Mesothelial cell of epicardium (in vitro differentiated cells): Measurements from ENCODE around the gene TCF3. TPM values are rescaled to one million over a fixed set of nuclear protein-coding genes. Genes with fewer than 3 reads are reported as not detected.

Experiments
- DNase-seq, 2 experiments: peaks; one replicate each; pipeline ENCODE4 v3.0.0; 2021; ENCODE audit warnings: low spot score in 2 of 2; ENCODE audit not compliant: unreplicated experiment in 2 of 2
- H3K27ac Mint-ChIP-seq: 2 replicates; pipeline ENCODE4 v1.8.0; 2021; ENCODE audit warnings: mixed read lengths
- H3K27me3 Mint-ChIP-seq: 2 replicates; pipeline ENCODE4 v1.8.0; 2021; ENCODE audit warnings: low read depth, mixed read lengths
- H3K36me3 Mint-ChIP-seq: 2 replicates; pipeline ENCODE4 v1.8.0; 2021; ENCODE audit warnings: mixed read lengths
- H3K4me1 Mint-ChIP-seq: 2 replicates; pipeline ENCODE4 v1.8.0; 2021; ENCODE audit warnings: mixed read lengths
- H3K4me3 Mint-ChIP-seq: 2 replicates; pipeline ENCODE4 v1.8.0; 2021; ENCODE audit warnings: mild to moderate bottlenecking, moderate library complexity, mixed read lengths
- H3K9me3 Mint-ChIP-seq: 2 replicates; pipeline ENCODE4 v1.8.0; 2021; ENCODE audit warnings: mixed read lengths
- total RNA-seq: library from RNA; stranded (reverse); gene quantifications from 3 replicates; pipeline ENCODE4 v1.2.1, GENCODE V29; 2021
- TF ChIP-seq, protein P1 (sequence below): fragments of 200-600 bp; sonication (generic); IDR thresholded peaks from one replicate; pipeline ENCODE4 v1.5.0; 2021; ENCODE audit warnings: antibody characterized with exemption; ENCODE audit not compliant: unreplicated experiment

TCF3 gene
- total RNA-seq, 1 donor from 2014 or later: 227 TPM

DNA sequence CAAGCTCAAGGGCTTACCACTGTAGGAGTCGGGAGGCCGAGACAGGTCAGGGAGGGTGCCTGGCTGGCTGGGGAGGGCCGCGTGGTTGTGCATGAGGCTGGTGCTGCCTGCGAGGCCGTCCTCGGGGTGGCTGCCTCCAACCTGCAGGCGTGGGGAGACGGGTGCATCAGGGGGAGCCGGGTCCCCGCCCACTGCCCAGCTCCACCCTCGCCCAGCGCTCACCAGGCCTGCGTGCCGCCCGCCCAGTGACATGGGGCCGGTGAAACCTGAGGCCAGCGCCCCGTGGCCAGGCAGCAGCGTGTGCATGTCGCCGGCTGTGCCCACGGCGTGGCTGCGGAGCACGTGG is 33.3 kb downstream of the TCF3 start:
- H3K27ac Mint-ChIP-seq: no peak overlapping the region
- peaks cover 5% of the 10 kb centered on the region for H3K4me1 Mint-ChIP-seq
- H3K36me3 Mint-ChIP-seq: peaks cover 41% of the 10 kb centered on the region
- no peak overlapping the region for H3K4me3 Mint-ChIP-seq
- DNase-seq: no peak
- no peaks in the 10 kb centered on the region for H3K9me3 Mint-ChIP-seq
- TF ChIP-seq, protein P1, sequence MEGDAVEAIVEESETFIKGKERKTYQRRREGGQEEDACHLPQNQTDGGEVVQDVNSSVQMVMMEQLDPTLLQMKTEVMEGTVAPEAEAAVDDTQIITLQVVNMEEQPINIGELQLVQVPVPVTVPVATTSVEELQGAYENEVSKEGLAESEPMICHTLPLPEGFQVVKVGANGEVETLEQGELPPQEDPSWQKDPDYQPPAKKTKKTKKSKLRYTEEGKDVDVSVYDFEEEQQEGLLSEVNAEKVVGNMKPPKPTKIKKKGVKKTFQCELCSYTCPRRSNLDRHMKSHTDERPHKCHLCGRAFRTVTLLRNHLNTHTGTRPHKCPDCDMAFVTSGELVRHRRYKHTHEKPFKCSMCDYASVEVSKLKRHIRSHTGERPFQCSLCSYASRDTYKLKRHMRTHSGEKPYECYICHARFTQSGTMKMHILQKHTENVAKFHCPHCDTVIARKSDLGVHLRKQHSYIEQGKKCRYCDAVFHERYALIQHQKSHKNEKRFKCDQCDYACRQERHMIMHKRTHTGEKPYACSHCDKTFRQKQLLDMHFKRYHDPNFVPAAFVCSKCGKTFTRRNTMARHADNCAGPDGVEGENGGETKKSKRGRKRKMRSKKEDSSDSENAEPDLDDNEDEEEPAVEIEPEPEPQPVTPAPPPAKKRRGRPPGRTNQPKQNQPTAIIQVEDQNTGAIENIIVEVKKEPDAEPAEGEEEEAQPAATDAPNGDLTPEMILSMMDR: no peak
- H3K27me3 Mint-ChIP-seq: no peaks in the 10 kb centered on the region

DNA sequence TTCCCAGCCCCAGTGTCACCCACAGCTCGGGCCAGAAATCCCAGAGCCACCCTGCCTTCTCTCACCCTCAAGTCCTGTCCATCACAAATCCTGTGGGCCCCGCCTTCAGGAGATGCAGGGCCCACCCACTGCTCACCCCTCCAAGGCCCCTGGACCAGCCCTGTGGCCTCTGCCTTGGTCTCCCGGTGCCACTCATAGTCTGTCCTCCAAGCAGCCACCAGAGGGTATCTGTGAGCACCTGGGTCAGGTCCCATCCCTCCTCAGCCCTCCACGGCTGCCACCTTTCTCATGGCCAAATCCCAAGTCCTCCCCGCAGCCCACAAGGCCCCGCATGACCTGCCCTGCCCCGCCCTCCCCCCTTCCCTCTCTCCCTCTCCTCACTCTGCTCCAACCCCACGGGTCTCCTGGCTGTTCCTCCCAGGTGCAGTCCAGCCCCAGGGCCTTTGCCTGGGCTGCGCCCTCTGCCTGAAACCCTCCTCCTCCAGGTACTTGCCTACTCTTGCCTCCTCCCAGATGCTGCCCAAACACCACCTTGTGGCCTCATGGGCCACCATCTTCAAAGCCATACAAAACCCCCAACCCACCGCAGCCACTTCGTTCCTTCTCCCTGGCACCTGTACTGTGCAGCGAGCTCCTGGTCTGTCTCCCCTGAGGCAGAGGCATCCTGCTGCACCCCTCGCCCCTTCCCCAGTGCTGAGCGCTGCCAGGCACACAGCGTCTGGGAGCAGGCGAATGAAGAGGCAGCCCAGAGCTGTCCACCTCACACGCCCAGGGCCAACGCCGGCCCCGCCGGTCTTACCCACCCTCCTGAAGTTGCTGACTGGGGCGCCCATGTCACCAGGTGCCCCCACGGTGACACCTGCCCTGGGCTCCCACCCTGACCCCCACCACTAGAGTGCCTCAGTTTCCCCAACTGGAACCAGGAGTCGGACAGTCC is 34.0 kb downstream of the TCF3 start:
- TF ChIP-seq, protein P1: no peak
- Mint-ChIP-seq H3K36me3 (peaks cover 44% of the 10 kb centered on the region), H3K27ac (no peak overlapping the region), H3K4me3 (no peak overlapping the region), H3K9me3 (no peaks in the 10 kb centered on the region), H3K27me3 (no peaks in the 10 kb centered on the region), H3K4me1 (peaks cover 5% of the 10 kb centered on the region)
- DNase-seq: no peak

DNA sequence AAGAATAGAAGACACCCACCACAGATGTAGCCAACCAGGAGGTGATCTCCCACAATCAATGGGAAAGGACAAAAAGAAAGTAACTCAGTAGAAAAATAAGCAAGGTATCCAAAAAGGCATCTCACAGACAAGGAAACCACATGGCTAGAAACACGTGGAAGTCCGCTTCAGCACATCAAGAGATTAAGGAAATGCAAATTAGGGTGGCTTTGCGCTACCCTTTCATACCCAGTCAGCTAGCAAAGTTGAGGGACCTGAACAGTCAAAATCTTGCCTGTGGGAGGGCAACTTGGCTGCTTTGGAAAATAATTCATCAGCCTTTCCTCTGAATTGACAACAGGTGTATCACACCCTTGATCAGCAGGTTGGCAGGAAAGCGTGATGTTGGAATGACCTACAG is 35.5 kb downstream of the TCF3 start:
- peaks cover 42% of the 10 kb centered on the region for H3K36me3 Mint-ChIP-seq

DNA sequence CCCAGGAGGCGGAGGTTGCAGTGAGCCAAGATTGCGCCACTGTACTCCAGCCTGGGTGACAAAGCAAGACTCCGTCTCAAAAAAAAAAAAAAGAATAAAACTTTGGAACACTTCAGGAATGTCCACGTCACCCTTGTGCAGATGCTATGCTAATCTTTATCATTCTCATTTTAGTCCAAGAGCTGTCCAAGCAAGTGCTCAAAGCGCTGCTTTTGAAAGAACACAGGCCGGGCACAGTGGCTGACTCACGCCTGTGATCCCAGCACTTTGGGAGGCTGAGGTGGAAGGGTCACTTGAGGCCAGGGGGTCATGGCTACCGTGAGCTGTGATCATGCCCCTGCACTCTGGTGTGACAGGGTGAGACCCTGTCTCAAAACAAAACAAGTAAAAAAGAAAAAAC is 36.0 kb downstream of the TCF3 start:
- Mint-ChIP-seq H3K4me3 (no peak overlapping the region), H3K27me3 (no peaks in the 10 kb centered on the region), H3K9me3 (no peaks in the 10 kb centered on the region), H3K27ac (no peak overlapping the region), H3K36me3 (peaks cover 42% of the 10 kb centered on the region), H3K4me1 (no peaks in the 10 kb centered on the region)
- TF ChIP-seq, protein P1: no peak
- no peak for DNase-seq

More for the DNA sequence above, 35.5 kb downstream of the TCF3 start:
- TF ChIP-seq, protein P1: no peak
- Mint-ChIP-seq H3K27ac (no peak overlapping the region), H3K9me3 (no peaks in the 10 kb centered on the region), H3K27me3 (no peaks in the 10 kb centered on the region), H3K4me1 (no peaks in the 10 kb centered on the region), H3K4me3 (no peak overlapping the region)
- no peak for DNase-seq

DNA sequence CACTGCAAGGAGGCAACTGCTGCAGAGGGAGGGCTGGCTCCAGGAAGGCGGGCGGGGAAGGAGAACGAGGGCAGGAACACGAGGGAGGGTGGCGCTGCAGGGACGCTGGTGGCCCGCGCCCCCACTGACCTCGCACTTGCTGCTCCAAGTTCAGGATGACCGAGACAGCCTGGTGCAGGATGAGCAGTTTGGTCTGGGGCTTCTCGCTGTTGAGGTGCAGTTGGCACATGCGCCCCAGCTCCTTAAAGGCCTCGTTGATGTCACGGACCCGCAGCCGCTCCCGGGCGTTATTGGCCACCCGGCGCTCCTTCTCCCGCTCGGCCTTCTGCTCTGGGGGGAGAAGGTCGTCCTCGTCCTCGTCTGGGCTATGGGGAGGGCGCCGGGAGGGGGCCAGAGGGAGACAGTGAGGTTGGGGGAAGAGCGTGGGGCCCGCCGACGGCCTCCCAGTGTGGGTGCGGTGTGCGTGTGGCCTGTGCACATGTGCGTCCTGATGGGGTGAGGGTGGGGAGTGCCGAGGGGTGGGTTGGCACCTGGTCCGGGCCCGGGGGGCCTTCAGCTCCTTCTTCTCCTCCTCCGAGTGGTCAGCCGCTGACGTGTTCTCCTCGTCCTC is 37.2 kb downstream of the TCF3 start:
- no peaks in the 10 kb centered on the region for H3K4me1 Mint-ChIP-seq
- no peaks in the 10 kb centered on the region for H3K27me3 Mint-ChIP-seq
- no peak overlapping the region for H3K27ac Mint-ChIP-seq
- no peaks in the 10 kb centered on the region for H3K9me3 Mint-ChIP-seq
- no peak overlapping the region for H3K4me3 Mint-ChIP-seq
- no peak for DNase-seq
- H3K36me3 Mint-ChIP-seq: peaks cover 45% of the 10 kb centered on the region
- TF ChIP-seq, protein P1: no peak
